H1 (cell line): ENCODE results near the gene CACNA1G. TPM values are rescaled to one million over a fixed set of nuclear protein-coding genes. Genes with fewer than 3 reads are reported as not detected.

Experiments
- CTCF ChIA-PET: fragments of 300-600 bp; sonication (Branson Sonifier 250); formaldehyde crosslinking; loops from one replicate; lab custom pipeline; 2021; ENCODE audit not compliant: partially characterized antibody; lab: Charles Lee
- POLR2A ChIA-PET: fragments of 300-600 bp; sonication (Branson Sonifier 250); formaldehyde crosslinking; loops from one replicate; lab custom pipeline; 2021; ENCODE audit warnings: inconsistent platforms; ENCODE audit not compliant: partially characterized antibody; lab: Charles Lee
- DNase-seq, 2 experiments: peaks; one replicate each; pipeline versions ENCODE4 v3.0.0 to v3.0.0-alpha.2; 2010 to 2022; ENCODE audit warnings: low spot score in 2 of 2, low read depth in 1 of 2, mixed read lengths in 1 of 2
- FAIRE-seq: peaks from 2 replicates; lab custom pipeline; 2011; peaks lifted over from hg19 to GRCh38; lab: Jason Lieb, UNC
- H2AFZ ChIP-seq: 2 replicates; pipeline ENCODE4 v1.8.1; 2012; ENCODE audit warnings: low read length, inconsistent platforms
- H2AK5ac ChIP-seq: 2 replicates; pipeline ENCODE4 v1.6.1; 2013; ENCODE audit warnings: low read depth, low read length
- H2BK120ac ChIP-seq: replicated peaks from 2 replicates; pipeline ENCODE3; 2013; ENCODE audit warnings: low read depth, low read length, inconsistent platforms
- H2BK12ac ChIP-seq: 2 replicates; pipeline ENCODE4 v1.6.1; 2013; ENCODE audit warnings: low read depth, low read length
- H2BK15ac ChIP-seq: 2 replicates; pipeline ENCODE4 v1.6.1; 2013; ENCODE audit warnings: low read length
- H2BK20ac ChIP-seq: 2 replicates; pipeline ENCODE4 v1.6.1; 2013; ENCODE audit warnings: low read length
- H2BK5ac ChIP-seq: 2 replicates; pipeline ENCODE4 v1.6.1; 2013; ENCODE audit warnings: low read depth, low read length
- H3K14ac ChIP-seq: 2 replicates; pipeline ENCODE4 v1.6.1; 2013; ENCODE audit warnings: inconsistent platforms; ENCODE audit not compliant: insufficient read length
- H3K18ac ChIP-seq: 2 replicates; pipeline ENCODE4 v1.6.1; 2013; ENCODE audit warnings: low read length; ENCODE audit errors: extremely low read depth
- H3K23ac ChIP-seq: 2 replicates; pipeline ENCODE4 v1.6.1; 2013; ENCODE audit warnings: inconsistent platforms; ENCODE audit not compliant: insufficient read length
- H3K23me2 ChIP-seq: 2 replicates; pipeline ENCODE4 v1.6.1; 2013; ENCODE audit warnings: low read depth, low read length
- H3K27ac ChIP-seq: 2 replicates; pipeline ENCODE4 v1.6.1; 2011; ENCODE audit warnings: low read depth, low read length, inconsistent platforms
- H3K27me3 ChIP-seq, 4 experiments: replicated peaks in 1 of 4; 1 replicate in 1 of 4; 2 replicates in 3 of 4; pipeline versions ENCODE4 v1.6.1 to v1.8.1; 2011 to 2013; ENCODE audit warnings: low read length in 3 of 4, mild to moderate bottlenecking in 3 of 4, inconsistent platforms in 2 of 4, mixed read lengths in 2 of 4, moderate library complexity in 1 of 4; ENCODE audit not compliant: control insufficient read depth in 3 of 4, insufficient read depth in 3 of 4; ENCODE audit errors: extremely low read depth in 1 of 4
- H3K36me3 ChIP-seq, 4 experiments: 2 replicates each; pipeline versions ENCODE4 v1.6.1 to v1.8.1; 2011 to 2013; ENCODE audit warnings: mild to moderate bottlenecking in 4 of 4, low read length in 3 of 4, moderate library complexity in 2 of 4, control low read depth in 1 of 4, inconsistent platforms in 1 of 4; ENCODE audit not compliant: insufficient read depth in 4 of 4, control insufficient read depth in 2 of 4
- H3K4ac ChIP-seq: replicated peaks from 2 replicates; pipeline ENCODE3; 2013; ENCODE audit warnings: low read length, low read depth, mixed read lengths, inconsistent platforms; ENCODE audit not compliant: insufficient read length
- H3K4me1 ChIP-seq, 4 experiments: replicated peaks in 1 of 4; 1 replicate in 1 of 4; 2 replicates in 3 of 4; pipeline versions ENCODE4 v1.6.1 to v1.8.1; 2011 to 2013; ENCODE audit warnings: low read length in 3 of 4, inconsistent platforms in 2 of 4, mixed read lengths in 1 of 4; ENCODE audit not compliant: insufficient read depth in 4 of 4, control insufficient read depth in 3 of 4
- H3K4me2 ChIP-seq, 2 experiments: 2 replicates each; pipeline versions ENCODE4 v1.6.1 to v1.8.1; 2011 to 2013; ENCODE audit warnings: low read depth in 2 of 2, low read length in 2 of 2, control low read depth in 1 of 2, inconsistent platforms in 1 of 2, mild to moderate bottlenecking in 1 of 2; ENCODE audit not compliant: insufficient read depth in 1 of 2
- H3K4me3 ChIP-seq, 4 experiments: fragments of 200-600, 300-600 bp in 1 of 4; sonication (generic), shearing (Covaris generic), sonication (Bioruptor Twin) in 1 of 4; 2 replicates each; pipeline versions ENCODE4 v1.5.1 to v1.8.1; 2011 to 2016; ENCODE audit warnings: low read length in 4 of 4, low read depth in 3 of 4, control low read depth in 2 of 4, inconsistent platforms in 2 of 4, mild to moderate bottlenecking in 2 of 4, mixed read lengths in 1 of 4, moderate library complexity in 1 of 4; ENCODE audit not compliant: insufficient read depth in 2 of 4; ENCODE audit errors: extremely low read depth in 1 of 4
- H3K56ac ChIP-seq: replicated peaks from 2 replicates; pipeline ENCODE3; 2013; ENCODE audit warnings: low read depth, mild to moderate bottlenecking, mixed read lengths, low read length, inconsistent platforms; ENCODE audit not compliant: insufficient read length
- H3K79me1 ChIP-seq: 2 replicates; pipeline ENCODE4 v1.6.1; 2013; ENCODE audit warnings: low read depth, low read length, control low read depth
- H3K79me2 ChIP-seq, 2 experiments: 2 replicates each; pipeline versions ENCODE4 v1.6.1 to v1.8.1; 2012 to 2013; ENCODE audit warnings: low read length in 2 of 2, mild to moderate bottlenecking in 2 of 2, inconsistent platforms in 1 of 2; ENCODE audit not compliant: insufficient read depth in 2 of 2, control insufficient read depth in 1 of 2
- H3K9ac ChIP-seq, 4 experiments: replicated peaks in 1 of 4; 1 replicate in 1 of 4; 2 replicates in 3 of 4; pipeline versions ENCODE4 v1.6.1 to v1.8.1; 2011 to 2013; ENCODE audit warnings: low read depth in 3 of 4, low read length in 3 of 4, control low read depth in 2 of 4, mild to moderate bottlenecking in 2 of 4, moderate library complexity in 2 of 4, inconsistent platforms in 1 of 4; ENCODE audit errors: extremely low read depth in 1 of 4
- H3K9me3 ChIP-seq, 2 experiments: 2 replicates each; pipeline versions ENCODE4 v1.6.1 to v1.8.1; 2012 to 2013; ENCODE audit warnings: mild to moderate bottlenecking in 2 of 2, moderate library complexity in 2 of 2, control low read depth in 1 of 2, inconsistent platforms in 1 of 2, low read depth in 1 of 2, low read length in 1 of 2, mixed read lengths in 1 of 2; ENCODE audit not compliant: insufficient read depth in 2 of 2
- H4K20me1 ChIP-seq, 2 experiments: replicated peaks in 1 of 2; 2 replicates each; pipeline versions ENCODE3 to v1.8.1; 2011 to 2013; ENCODE audit warnings: inconsistent platforms in 2 of 2, low read length in 2 of 2, mild to moderate bottlenecking in 1 of 2; ENCODE audit not compliant: insufficient read depth in 2 of 2, control insufficient read depth in 1 of 2
- H4K5ac ChIP-seq: 2 replicates; pipeline ENCODE4 v1.6.1; 2013; ENCODE audit warnings: low read length, low read depth, mixed read lengths, inconsistent platforms; ENCODE audit not compliant: insufficient read length
- H4K8ac ChIP-seq: 2 replicates; pipeline ENCODE4 v1.8.0; 2013; ENCODE audit warnings: mild to moderate bottlenecking, moderate library complexity, low read length, inconsistent platforms; ENCODE audit not compliant: insufficient read depth; ENCODE audit errors: extremely low read depth
- H4K91ac ChIP-seq: replicated peaks from 2 replicates; pipeline ENCODE3; 2013; ENCODE audit warnings: low read length, mixed read lengths, inconsistent platforms; ENCODE audit not compliant: insufficient read length
- CBX5 ChIP-seq: fragments of 300-800, 300-1000 bp; sonication (generic); IDR thresholded peaks from 2 replicates; pipeline ENCODE4 v1.7.1; 2016; ENCODE audit warnings: antibody characterized with exemption, low read length, low read depth
- KDM4A ChIP-seq: IDR thresholded peaks from one replicate; pipeline ENCODE4 v1.7.1; 2012; ENCODE audit warnings: low read depth, mild to moderate bottlenecking, moderate library complexity, low read length, inconsistent platforms; ENCODE audit not compliant: severe bottlenecking
- NANOG ChIP-seq: IDR thresholded peaks from 2 replicates; pipeline ENCODE4 v1.6.1; 2011; ENCODE audit warnings: low read length, low read depth, mild to moderate bottlenecking, inconsistent platforms; ENCODE audit not compliant: insufficient read depth, poor library complexity, severe bottlenecking
- SAP30 ChIP-seq: fragments of 300-600 bp; sonication (generic); IDR thresholded peaks from 2 replicates; pipeline ENCODE4 v1.7.1; 2012; ENCODE audit warnings: low read length, moderate library complexity, mild to moderate bottlenecking, inconsistent platforms; ENCODE audit not compliant: insufficient read depth, insufficient replicate concordance
- SUZ12 ChIP-seq: fragments of 200-600 bp; sonication (generic); IDR thresholded peaks from 2 replicates; pipeline ENCODE4 v1.6.1; 2012; ENCODE audit warnings: mild to moderate bottlenecking, inconsistent platforms, low read length, moderate library complexity, mixed read lengths
- WGBS, 2 experiments: shearing (Covaris generic) in 1 of 2; methylation state at CpG; one replicate each; pipeline versions ENCODE4 v1.1.6 to v1.1.7; 2013 to 2015; ENCODE audit warnings: low lambda C conversion rate in 2 of 2, mixed read lengths in 2 of 2, inconsistent platforms in 1 of 2, low coverage in 1 of 2, missing lambda C conversion rate in 1 of 2; ENCODE audit not compliant: insufficient replicate concordance in 2 of 2, insufficient coverage in 1 of 2, insufficient read length in 1 of 2; ENCODE audit errors: extremely low coverage in 1 of 2, missing lambda C conversion rate in 1 of 2; 5-methylcytosine and 5-hydroxymethylcytosine counted together
- polyA plus RNA-seq, 7 experiments: library from polyadenylated mRNA; depleted of rRNA in 3 of 7; stranded (reverse) in 5 of 7; unstranded in 2 of 7; fragments of >200 nt in 5 of 7; fragments of 200-250 nt in 2 of 7; gene quantifications; 1 replicate in 5 of 7; 2 replicates in 1 of 7; 4 replicates in 1 of 7; pipeline versions ENCODE4 v1.2.1 to v1.2.3, GENCODE V29; 2011 to 2013; ENCODE audit warnings: missing spikeins in 2 of 7, mixed read lengths in 2 of 7
- total RNA-seq: library from RNA; stranded (reverse); fragmentation: NEBNext Ultra II Directional; extraction: Animal tissue kit (Norgen Biotek cat#: 25700); gene quantifications from 2 replicates; pipeline ENCODE4 v1.2.1, GENCODE V29; 2021

CACNA1G gene
- total and polyA plus RNA-seq, 2 of the 8 experiments (the other 6 are each of a cell fraction or from before 2014, with no cell fraction given), result 2.9 to 4.9 TPM

DNA sequence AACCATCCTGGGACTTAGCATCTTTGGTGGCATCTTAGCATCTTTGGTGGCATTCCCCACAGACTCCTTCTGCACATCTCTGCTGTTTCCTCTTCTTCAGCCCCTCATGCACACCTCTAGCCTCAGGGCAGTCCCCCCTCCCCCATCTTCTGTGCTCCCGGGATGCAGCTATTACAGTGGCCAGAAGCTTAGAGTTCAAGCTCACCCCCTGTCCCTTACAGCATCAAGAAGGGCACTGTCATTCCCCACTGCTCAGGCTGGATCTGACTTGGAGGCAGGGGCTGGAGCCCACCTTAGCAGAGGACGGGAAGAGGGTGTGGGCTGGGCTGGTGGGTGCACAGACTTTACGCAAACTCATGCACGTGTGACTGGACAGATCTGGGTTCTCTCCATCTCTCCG lies 27.3 kb upstream of the CACNA1G start:
- peak overlapping the region; percentile 53; the same call in 1 of the 2 replicates for H2BK5ac ChIP-seq
- no peak overlapping the region for H3K56ac ChIP-seq
- CTCF ChIA-PET, result interaction anchor here (0.6 to 5.2 kb wide), 22 partner anchors 8 to 164 kb away, joined by 3 to 36 read pairs (median 6); no protein-coding TSS in a partner anchor
- H3K4me1 ChIP-seq, result peaks cover 5 to 29% (median 18%) of the 10 kb centered on the region in 4 experiments
- TF ChIP-seq SUZ12 (peak; percentile 49; the same call in 1 of the 2 replicates), SAP30 (peak; percentile 29), NANOG (no peak), CBX5 (no peak), KDM4A (peak; percentile 25)
- H2AFZ ChIP-seq, result no peak overlapping the region
- no peak overlapping the region for H3K27ac ChIP-seq
- H4K91ac ChIP-seq, result no peak overlapping the region
- no peak overlapping the region for H3K23ac ChIP-seq
- no peak overlapping the region for H2AK5ac ChIP-seq
- peaks cover 17% of the 10 kb centered on the region for H3K23me2 ChIP-seq
- H3K14ac ChIP-seq, result no peak overlapping the region
- H4K8ac ChIP-seq, result peak overlapping the region; percentile 28; the same call in 1 of the 2 replicates
- no peak overlapping the region for H3K4ac ChIP-seq
- H3K9ac ChIP-seq, result no peak overlapping the region; a peak in 1 of 7 replicates
- no peaks in the 10 kb centered on the region for H3K9me3 ChIP-seq
- no peak overlapping the region for H4K5ac ChIP-seq
- WGBS, 2 experiments, result 4% methylated on average over 5 of the region's 5 CpGs; no CpG with 5 or more reads in 1 of the 2 experiments
- peaks cover 0 to 21% (median 10%) of the 10 kb centered on the region in 4 experiments; a peak in 4 of 7 replicates for H3K27me3 ChIP-seq
- H2BK20ac ChIP-seq, result no peak overlapping the region
- H4K20me1 ChIP-seq, result no peaks in the 10 kb centered on the region
- H2BK12ac ChIP-seq, result peak overlapping the region; percentile 60; the same call in 1 of the 2 replicates
- peak in 1 of 2 experiments; percentile 66 for DNase-seq
- 0 out of 4 replicates have a peak, but pooled peaks cover 0 to 2% of the 10 kb centered on the region in 2 experiments for H3K79me2 ChIP-seq
- H3K4me3 ChIP-seq, result peak overlapping the region; percentile 36 to 77 (median 74)
- peak overlapping the region; percentile 88 for H3K18ac ChIP-seq
- no peak overlapping the region for H2BK120ac ChIP-seq
- peaks cover 0 to 3% (median 0%) of the 10 kb centered on the region in 4 experiments; a peak in 1 of 8 replicates for H3K36me3 ChIP-seq
- peak overlapping the region; percentile 96 to 99 for H3K4me2 ChIP-seq
- no peak for FAIRE-seq
- peak overlapping the region; percentile 77; the same call in 1 of the 2 replicates for H2BK15ac ChIP-seq
- POLR2A ChIA-PET, result interaction anchor here (0.7 to 4.3 kb wide), 12 partner anchors 9 to 333 kb away, joined by 3 to 13 read pairs (median 4); partner anchors contain the start of genes CACNA1G and TOB1
- no peaks in the 10 kb centered on the region; the same call in 1 of the 2 replicates for H3K79me1 ChIP-seq
